K562 (cell line): ENCODE data around the gene LACTBL1. TPM values are rescaled to one million over a fixed set of nuclear protein-coding genes. Genes with fewer than 3 reads are reported as not detected.

ENCODE experiments used
- ATAC-seq: fragments of 200-7000 bp; cut with Tn5 transposase; 3 replicates; pipeline ENCODE4 v1.9.1; 2020; ENCODE audit warnings: moderate library complexity
- BruUV-seq: library from RNA; stranded (reverse); fragments of 400-500 nt; replicated peaks from 2 replicates; lab custom pipeline; 2021; lab: Mats Ljungman, UMichigan
- CTCF ChIA-PET: fragments of 300-600 bp; formaldehyde crosslinking; extraction: SDS; loops from one replicate; lab custom pipeline; 2021; ENCODE audit warnings: low intra/inter-chr PET ratio; lab: Yijun Ruan, JAX
- POLR2A ChIA-PET: fragments of 300-600, 350-650 bp; sonication (Branson Sonifier 250); formaldehyde crosslinking; extraction: SDS; loops from one replicate; lab custom pipeline; 2021; ENCODE audit warnings: antibody characterized with exemption, inconsistent platforms; lab: Yijun Ruan, JAX
- DNase-seq, 4 experiments: peaks; one replicate each; pipeline versions ENCODE4 v3.0.0 to v3.0.0-alpha.2; 2011 to 2018; ENCODE audit warnings: low spot score in 3 of 4, mixed read lengths in 3 of 4; ENCODE audit errors: extremely low read depth in 1 of 4
- FAIRE-seq: peaks from 2 replicates; lab custom pipeline; 2011; peaks lifted over from hg19 to GRCh38; lab: Jason Lieb, UNC
- H2AFZ ChIP-seq: 2 replicates; pipeline ENCODE4 v1.6.0; 2011; ENCODE audit warnings: low read depth, low read length, control low read depth, inconsistent platforms
- H3K27ac ChIP-seq: fragments of 200-600 bp; 3 replicates; pipeline ENCODE4 v1.8.0; 2011; ENCODE audit warnings: low read depth, mild to moderate bottlenecking, control low read depth, inconsistent platforms, low read length, moderate library complexity, mixed read lengths; ENCODE audit errors: extremely low read depth
- H3K27me3 ChIP-seq, 2 experiments: fragments of 300-600 bp in 1 of 2; 2 replicates in 1 of 2; 3 replicates in 1 of 2; pipeline versions ENCODE4 v1.6.0 to v1.8.0; 2011; ENCODE audit warnings: inconsistent platforms in 2 of 2, low read length in 2 of 2, mild to moderate bottlenecking in 1 of 2, mixed read lengths in 1 of 2, moderate library complexity in 1 of 2; ENCODE audit not compliant: control insufficient read depth in 2 of 2, insufficient read depth in 2 of 2
- H3K36me3 ChIP-seq: fragments of 300-600 bp; 3 replicates; pipeline ENCODE4 v1.8.0; 2011; ENCODE audit warnings: mild to moderate bottlenecking, low read length, inconsistent platforms; ENCODE audit not compliant: control insufficient read depth, insufficient read depth
- H3K4me1 ChIP-seq, 2 experiments: fragments of 200-600 bp in 1 of 2; replicated peaks in 1 of 2; 2 replicates in 1 of 2; 3 replicates in 1 of 2; pipeline versions ENCODE4 v1.5.1 to v1.8.0; 2011; ENCODE audit warnings: inconsistent platforms in 2 of 2, low read length in 2 of 2, mild to moderate bottlenecking in 1 of 2, mixed read lengths in 1 of 2, moderate library complexity in 1 of 2; ENCODE audit not compliant: control insufficient read depth in 2 of 2, insufficient read depth in 2 of 2
- H3K4me2 ChIP-seq: 2 replicates; pipeline ENCODE4 v1.6.1; 2011; ENCODE audit warnings: low read length, control low read depth, inconsistent platforms, mixed read lengths; ENCODE audit not compliant: insufficient read depth
- H3K4me3 ChIP-seq: fragments of 200-600 bp; sonication (generic), shearing (Covaris generic); 2 replicates; pipeline ENCODE4 v1.5.1; 2016; ENCODE audit warnings: control low read depth, inconsistent platforms
- H3K79me2 ChIP-seq: fragments of 200-600 bp; 3 replicates; pipeline ENCODE4 v1.8.0; 2011; ENCODE audit warnings: low read length, inconsistent platforms; ENCODE audit not compliant: control insufficient read depth, insufficient read depth
- H3K9ac ChIP-seq, 2 experiments: 2 replicates each; pipeline versions ENCODE4 v1.6.0 to v1.6.1; 2011; ENCODE audit warnings: low read depth in 2 of 2, low read length in 2 of 2, control low read depth in 1 of 2, inconsistent platforms in 1 of 2, mild to moderate bottlenecking in 1 of 2, mixed read lengths in 1 of 2; ENCODE audit not compliant: insufficient read depth in 1 of 2
- H3K9me1 ChIP-seq: one replicate; pipeline ENCODE4 v1.6.0; 2011; ENCODE audit warnings: inconsistent platforms, mild to moderate bottlenecking, low read length, moderate library complexity; ENCODE audit not compliant: control insufficient read depth, insufficient read depth
- H3K9me3 ChIP-seq: replicated peaks from 2 replicates; pipeline ENCODE4 v1.5.1; 2011; ENCODE audit warnings: low read depth, low read length, inconsistent platforms; ENCODE audit not compliant: control insufficient read depth, insufficient read depth
- H4K20me1 ChIP-seq: replicated peaks from 2 replicates; pipeline ENCODE4 v1.6.1; 2011; ENCODE audit warnings: low read length, inconsistent platforms, mixed read lengths; ENCODE audit not compliant: control insufficient read depth, insufficient read depth
- ARID3B ChIP-seq: fragments of 250-450 bp; sonication (Bioruptor Pico); IDR thresholded peaks from 2 replicates; pipeline ENCODE4 v1.4.0; 2020; ENCODE audit warnings: borderline replicate concordance
- BRD4 ChIP-seq: fragments of 200-600 bp; sonication (generic); IDR thresholded peaks from 2 replicates; pipeline ENCODE4 v1.6.1; 2017; ENCODE audit warnings: inconsistent platforms
- CHCHD3 ChIP-seq: fragments of 250-450 bp; sonication (Bioruptor Pico); IDR thresholded peaks from 2 replicates; pipeline ENCODE4 v2.1.2; 2022; ENCODE audit warnings: mild to moderate bottlenecking
- DACH1 ChIP-seq: fragments of 450-650 bp; IDR thresholded peaks from 2 replicates; pipeline ENCODE4 v1.6.1; 2018; ENCODE audit not compliant: partially characterized antibody
- ETV5 ChIP-seq: sonication (generic); formaldehyde crosslinking; IDR thresholded peaks from 2 replicates; pipeline ENCODE4 v1.4.0; 2020; ENCODE audit warnings: low read depth, mild to moderate bottlenecking, missing genetic modification reagents
- GTF3C2 ChIP-seq: IDR thresholded peaks from 3 replicates; pipeline ENCODE4 v1.6.1; 2011; ENCODE audit warnings: borderline replicate concordance, mild to moderate bottlenecking, moderate library complexity; ENCODE audit not compliant: insufficient read length; ENCODE audit errors: extremely low read depth
- KHSRP ChIP-seq: fragments of 450-650 bp; IDR thresholded peaks from 2 replicates; pipeline ENCODE4 v1.6.1; 2017
- POLR3A ChIP-seq: IDR thresholded peaks from 2 replicates; pipeline ENCODE4 v1.6.1; 2011; ENCODE audit warnings: borderline replicate concordance, mild to moderate bottlenecking, moderate library complexity; ENCODE audit not compliant: insufficient read length, insufficient read depth; ENCODE audit errors: extremely low read depth
- PTTG1 ChIP-seq: fragments of 450-650 bp; IDR thresholded peaks from 2 replicates; pipeline ENCODE4 v1.6.1; 2016; ENCODE audit warnings: low read depth, mild to moderate bottlenecking, missing genetic modification characterization, missing compliant biosample characterization
- RFX1 ChIP-seq: fragments of 450-650 bp; IDR thresholded peaks from 2 replicates; pipeline ENCODE4 v1.6.1; 2016; ENCODE audit warnings: mild to moderate bottlenecking, moderate library complexity
- RUNX1 ChIP-seq: sonication (generic); IDR thresholded peaks from 2 replicates; pipeline ENCODE4 v1.6.1; 2016; ENCODE audit warnings: antibody characterized with exemption, low read depth
- ZNF184 ChIP-seq: sonication (generic); formaldehyde crosslinking; IDR thresholded peaks from 2 replicates; pipeline ENCODE4 v1.5.0; 2020; ENCODE audit warnings: missing genetic modification reagents
- ZNF324 ChIP-seq: fragments of 250-450 bp; sonication (Bioruptor Pico); IDR thresholded peaks from 2 replicates; pipeline ENCODE4 v1.4.0; 2020; ENCODE audit warnings: mild to moderate bottlenecking
- ZNF436 ChIP-seq: fragments of 250-450, 450-650 bp; sonication (Bioruptor Pico); formaldehyde crosslinking; IDR thresholded peaks from 2 replicates; pipeline ENCODE4 v1.7.0; 2020; ENCODE audit warnings: mild to moderate bottlenecking
- WGBS: fragments of 100-300 bp; shearing (Covaris generic); methylation state at CpG from one replicate; pipeline ENCODE4 v1.1.6; 2016; ENCODE audit warnings: low coverage, mixed read lengths; ENCODE audit not compliant: insufficient coverage; ENCODE audit errors: missing lambda C conversion rate; 5-methylcytosine and 5-hydroxymethylcytosine counted together
- in situ Hi-C: fragments of 300-500 bp; cut with MboI; formaldehyde crosslinking; loops from 4 replicates; pipeline ENCODE4 v1.15.0; 2018; ENCODE audit warnings: inconsistent platforms, mixed read lengths
- intact Hi-C: fragments of 100-400 bp; cut with micrococcal nuclease; formaldehyde crosslinking; loops from 2 replicates; pipeline ENCODE4 v1.14.2; 2022
- polyA plus RNA-seq, 8 experiments: library from polyadenylated mRNA; depleted of rRNA in 4 of 8; stranded (reverse) in 5 of 8; unstranded in 3 of 8; fragments of >200 nt; fragmentation: Nextera tagmentation in 2 of 8; fragmentation: Illumina TruSeq in 1 of 8; extraction: Ambion mirVana in 2 of 8; extraction: Trizol in 1 of 8; gene quantifications; 2 replicates each; pipeline versions ENCODE4 v1.2.1 to v1.2.3, GENCODE V29; 2011 to 2014; ENCODE audit warnings: inconsistent platforms in 1 of 8, missing spikeins in 1 of 8
- total RNA-seq, 7 experiments: library from RNA; depleted of rRNA in 6 of 7; stranded (reverse); fragments of >200 nt in 6 of 7; fragmentation: Illumina TruSeq in 2 of 7; extraction: Trizol in 2 of 7; gene quantifications; 2 replicates each; pipeline versions ENCODE4 v1.2.1 to v1.2.3, GENCODE V29; 2011 to 2021; ENCODE audit warnings: low replicate concordance in 1 of 7

LACTBL1 gene
- total and polyA plus RNA-seq, 9 of the 15 experiments (the other 6 are each of a cell fraction or from before 2014, with no cell fraction given), result not detected

GRCh38 chr1:22953057-22953739, 19.5 kb downstream of the LACTBL1 start:
- in situ Hi-C loops, result no loop called here

More at GRCh38 chr1:22953057-22953739, 19.5 kb downstream of the LACTBL1 start:
- Histone ChIP-seq H3K36me3 (no peaks in the 10 kb centered on the region), H3K9me1 (no peaks in the 10 kb centered on the region), H3K4me2 (no peak overlapping the region), H3K27ac (no peak overlapping the region), H2AFZ (no peak overlapping the region), H3K4me1 (peaks cover 0 to 12% of the 10 kb centered on the region in 2 experiments; a peak in 1 of 5 replicates), H3K9ac (no peak overlapping the region), H3K9me3 (no peaks in the 10 kb centered on the region), H3K4me3 (no peak overlapping the region), H3K79me2 (no peaks in the 10 kb centered on the region), H3K27me3 (peaks cover 15 to 39% of the 10 kb centered on the region in 2 experiments; a peak in 4 of 5 replicates), H4K20me1 (no peaks in the 10 kb centered on the region; the same call in 1 of the 2 replicates)
- POLR2A ChIA-PET, result no interaction called here
- TF ChIP-seq PTTG1 (tag) (no peak), CHCHD3 (CRISPR knock-in tag) (no peak), RFX1 (no peak), DACH1 (no peak), ARID3B (CRISPR knock-in tag) (no peak), POLR3A (no peak), RUNX1 (no peak), ZNF324 (CRISPR knock-in tag) (no peak), KHSRP (no peak), ZNF184 (CRISPR knock-in tag) (no peak), ETV5 (no peak), GTF3C2 (no peak), BRD4 (no peak), ZNF436 (CRISPR knock-in tag) (no peak)
- CTCF ChIA-PET, result no interaction called here
- FAIRE-seq (no peak), ATAC-seq (no peak), DNase-seq (no peak)
- BruUV-seq, result no TSS peak
- 33% methylated on average over 69 of the region's 92 CpGs for whole genome bisulfite sequencing
- intact Hi-C loops, result no loop called here
